Activated T-cell treated with anti-CD3 and anti-CD28 coated beads for 1 hour (primary cell): ENCODE results near the gene BEST4.
"Not testable (repeated sequence)": the region's sequence is repeated elsewhere in the genome, so short reads cannot be mapped to it uniquely, and the experiment has no call there.

Experiments used
- DNase-seq: peaks from one replicate; pipeline ENCODE4 v3.0.0-alpha.2; 2020; ENCODE audit warnings: low read depth

BEST4 gene

DNA sequence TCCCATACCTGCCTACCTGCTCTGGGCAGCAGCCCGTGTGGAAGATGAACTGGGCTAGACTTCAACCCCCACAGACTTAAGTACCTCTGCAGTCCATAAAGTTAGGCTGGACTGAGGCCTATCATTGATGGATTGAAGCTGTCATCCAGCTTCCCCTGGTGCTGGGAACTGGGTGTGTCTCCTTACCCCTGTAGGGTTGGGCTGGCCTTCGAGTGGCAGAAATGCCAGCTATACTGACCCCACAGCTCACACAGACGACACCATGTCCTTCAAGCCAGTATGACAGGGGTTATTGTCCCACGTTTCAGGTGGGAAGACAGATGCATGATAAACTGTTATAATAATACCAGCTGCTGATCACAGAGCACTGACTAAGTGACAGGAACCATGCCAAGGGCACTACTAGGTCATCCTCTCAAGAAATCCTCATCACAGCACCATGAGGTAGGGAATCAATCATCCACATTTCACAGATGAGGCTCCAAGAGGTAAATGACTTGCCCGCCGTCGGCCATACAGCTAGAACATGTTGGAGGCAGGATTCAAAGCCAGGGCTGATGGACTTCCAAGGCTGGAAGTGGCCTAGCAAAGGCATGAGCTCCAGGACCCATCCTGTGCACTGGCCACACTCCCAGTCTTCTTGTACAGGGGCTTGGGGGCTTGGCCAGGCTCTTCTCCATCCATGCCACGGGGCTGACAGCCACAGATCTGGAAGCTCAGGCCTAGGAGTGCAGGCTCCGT is at the start of gene BEST4:
Gene BEST4, minus strand, starts transcription at position 51 of the 741 bp plus-strand sequence. CDS start 465 bp downstream, outside the sequence.
- DNase-seq, result no peak

DNA sequence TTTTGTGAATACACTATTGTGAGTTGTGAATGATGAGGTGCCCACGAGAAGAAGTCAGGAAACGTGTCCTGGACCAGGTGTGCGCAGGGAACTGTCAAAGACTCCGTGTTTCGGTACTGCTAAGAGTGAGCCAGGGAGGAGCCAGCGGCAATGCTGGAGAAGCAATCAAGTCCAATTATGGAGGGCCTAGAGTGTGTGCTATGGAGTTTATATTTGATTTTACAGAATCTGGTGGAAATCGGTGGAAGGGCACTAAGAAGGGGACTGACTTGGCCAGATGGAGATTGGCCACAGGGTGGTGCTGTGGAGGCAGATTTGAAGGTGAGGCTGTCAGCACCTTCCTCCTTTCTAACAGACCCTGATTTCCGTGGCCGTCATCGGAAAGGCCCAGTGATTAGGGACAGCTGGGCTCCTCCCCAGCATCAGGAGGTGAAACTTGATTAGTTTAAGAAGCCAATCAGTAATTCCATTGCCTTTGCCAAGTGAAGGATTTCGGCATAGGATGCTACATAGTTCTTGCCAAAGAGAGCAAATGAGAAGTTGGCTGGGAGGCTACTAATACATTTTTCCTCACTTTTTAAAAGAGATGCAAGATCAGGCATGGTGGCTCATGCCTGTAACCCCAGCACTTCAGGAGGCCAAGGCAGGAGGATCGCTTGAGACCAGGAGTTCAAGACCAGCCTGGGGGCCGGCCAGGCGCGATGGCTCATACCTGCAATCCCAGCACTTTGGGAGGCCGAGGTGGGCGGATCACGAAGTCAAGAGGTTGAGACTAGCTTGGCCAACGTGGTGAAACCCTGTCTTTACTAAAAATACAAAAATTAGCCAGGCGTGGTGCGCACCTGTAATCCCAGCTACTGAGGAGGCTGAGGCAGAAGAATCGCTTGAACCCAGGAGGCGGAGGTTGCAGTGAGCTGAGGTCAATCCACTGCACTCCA is 48.0 kb upstream of the BEST4 start:
- peak; percentile 86 for DNase-seq

GRCh38 chr1:44834328-44834727 is 46.4 kb upstream of the BEST4 start:
- DNase-seq, result no peak

DNA sequence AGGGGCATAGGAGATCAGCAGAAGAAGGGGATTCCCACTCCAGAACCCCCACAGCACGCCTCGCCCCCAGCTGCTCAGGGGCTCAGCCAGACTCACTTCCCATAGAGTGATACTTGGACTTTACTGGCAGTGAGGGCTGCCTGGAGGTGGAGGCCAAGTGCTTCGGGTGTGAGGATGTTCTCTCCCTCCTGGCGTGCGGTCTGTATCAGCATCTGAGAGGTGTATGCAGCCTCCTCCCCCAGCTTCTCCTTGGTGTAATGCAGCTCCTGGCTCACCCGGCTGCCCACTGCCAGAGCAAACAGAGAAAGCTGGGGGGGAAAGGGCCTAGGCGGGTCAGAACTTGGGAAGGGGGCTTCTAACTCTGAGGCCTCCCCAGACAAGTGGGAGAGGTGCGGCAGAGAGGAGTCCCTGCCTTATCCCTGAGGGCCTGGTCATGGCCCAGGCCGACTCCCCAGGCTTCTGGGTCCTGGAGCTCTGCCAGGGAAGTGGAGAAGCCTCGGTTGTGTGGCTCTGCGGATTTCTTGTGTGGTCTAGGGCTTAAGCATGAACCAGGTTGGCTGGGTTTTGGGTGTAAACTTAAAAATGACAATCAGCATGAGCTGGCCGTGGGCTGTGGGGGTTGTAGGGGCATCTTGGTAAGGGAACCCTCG is 44.2 kb upstream of the BEST4 start:
- no peak for DNase-seq

DNA sequence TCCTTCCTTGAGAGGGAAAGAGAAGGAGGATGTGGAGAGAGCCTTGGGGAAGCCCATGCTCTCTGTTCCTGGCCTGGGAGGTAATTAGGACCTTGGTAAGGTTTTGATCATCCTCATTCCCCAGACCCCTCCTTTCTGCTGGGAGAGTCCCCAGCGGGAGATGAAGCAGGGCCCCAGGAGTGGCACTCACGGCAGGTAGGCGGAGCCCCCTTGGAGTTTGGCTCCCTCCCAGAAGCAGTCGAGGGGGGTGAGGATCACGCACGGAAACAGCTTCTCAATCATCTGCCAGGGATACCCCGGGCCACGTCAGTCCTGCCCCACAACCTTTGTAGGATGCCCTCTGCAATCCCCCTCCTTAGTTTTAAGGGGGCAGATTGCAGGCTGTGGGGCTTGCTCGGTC is 43.5 kb upstream of the BEST4 start:
- DNase-seq, result no peak

DNA sequence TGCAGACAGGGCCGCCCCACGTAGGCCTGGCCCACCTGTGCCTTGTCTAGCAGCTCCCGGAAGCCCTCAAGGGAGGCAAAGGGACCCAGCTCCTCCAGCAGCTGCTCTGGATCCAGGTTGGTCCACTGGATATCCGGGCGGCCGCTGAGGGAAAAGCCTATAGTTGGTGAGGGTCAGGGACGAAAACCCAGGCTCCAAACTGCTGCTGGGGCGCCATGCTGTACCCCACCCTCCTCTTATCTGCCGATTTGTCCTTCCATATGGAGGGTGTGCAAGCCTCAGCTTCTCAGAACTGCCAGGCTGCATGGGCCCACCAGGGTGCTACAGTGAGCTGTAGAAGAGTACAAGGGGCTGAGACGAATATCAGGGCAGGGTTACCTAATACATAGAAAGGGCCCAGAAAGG is 42.9 kb upstream of the BEST4 start:
- no peak for DNase-seq

- DNase-seq, result no peak
These were observed 41.8 kb upstream of the BEST4 start for GRCh38 chr1:44829506-44830384.

DNA sequence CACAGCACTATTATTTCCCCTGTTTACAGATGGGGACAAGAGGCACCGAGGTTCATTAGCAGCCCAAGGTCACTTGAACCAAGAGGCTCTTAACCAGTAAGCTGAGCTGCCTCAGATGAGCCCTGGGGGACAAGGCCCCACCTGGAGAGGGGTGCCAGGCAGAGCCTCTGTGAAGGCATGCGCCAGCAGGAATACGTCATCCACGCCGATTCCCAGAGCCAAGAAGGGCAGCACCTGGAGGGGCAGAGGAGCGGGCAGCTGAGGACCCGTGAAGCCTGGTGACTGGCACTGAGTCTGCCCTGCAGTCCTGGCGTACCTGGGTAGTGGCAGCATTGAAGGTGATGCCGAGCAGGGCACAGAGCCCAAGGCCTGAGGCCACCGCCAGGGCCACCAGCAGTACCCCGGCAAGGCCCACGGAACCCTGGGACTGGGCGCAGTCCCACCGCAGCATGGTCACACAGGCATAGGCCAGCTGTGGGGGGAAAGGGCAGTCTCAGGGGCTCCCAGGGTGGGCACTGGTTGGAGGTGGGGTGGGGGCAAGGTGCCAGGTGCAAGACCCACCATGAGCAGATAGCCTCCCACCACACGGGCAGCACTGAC is 41.0 kb upstream of the BEST4 start:
- DNase-seq, result no peak

DNA sequence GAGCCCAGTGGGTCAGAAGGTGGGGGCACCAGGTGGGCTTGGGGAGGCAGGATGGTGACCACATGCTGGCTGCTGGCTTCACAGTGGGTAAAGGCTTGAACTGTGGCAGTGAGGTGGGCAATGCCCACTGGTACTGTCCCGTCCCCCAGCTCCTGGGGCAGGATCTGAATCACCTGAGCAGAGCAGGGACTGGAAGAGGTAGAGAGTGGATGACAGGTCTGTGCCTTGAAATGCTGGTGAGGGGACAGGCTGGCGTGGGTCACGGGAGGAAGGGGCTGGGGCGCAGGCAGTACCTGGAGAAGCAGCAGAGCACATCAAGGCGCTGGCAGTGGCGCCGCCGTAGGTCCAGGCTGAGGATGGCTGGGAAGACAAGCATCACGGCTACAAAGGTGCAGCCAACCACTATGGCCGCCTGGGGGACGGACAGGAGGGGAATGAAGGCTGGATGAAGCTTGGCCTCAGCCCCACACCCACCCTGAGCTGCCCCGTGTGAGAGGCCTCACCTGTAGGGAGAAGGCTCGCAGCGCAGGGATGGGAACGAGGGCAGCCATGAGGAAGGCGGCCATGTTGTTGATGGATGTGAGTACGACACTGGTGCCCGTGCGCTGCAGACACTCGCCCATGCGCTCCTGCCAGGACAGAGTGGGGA is 40.2 kb upstream of the BEST4 start:
- DNase-seq, result no peak

DNA sequence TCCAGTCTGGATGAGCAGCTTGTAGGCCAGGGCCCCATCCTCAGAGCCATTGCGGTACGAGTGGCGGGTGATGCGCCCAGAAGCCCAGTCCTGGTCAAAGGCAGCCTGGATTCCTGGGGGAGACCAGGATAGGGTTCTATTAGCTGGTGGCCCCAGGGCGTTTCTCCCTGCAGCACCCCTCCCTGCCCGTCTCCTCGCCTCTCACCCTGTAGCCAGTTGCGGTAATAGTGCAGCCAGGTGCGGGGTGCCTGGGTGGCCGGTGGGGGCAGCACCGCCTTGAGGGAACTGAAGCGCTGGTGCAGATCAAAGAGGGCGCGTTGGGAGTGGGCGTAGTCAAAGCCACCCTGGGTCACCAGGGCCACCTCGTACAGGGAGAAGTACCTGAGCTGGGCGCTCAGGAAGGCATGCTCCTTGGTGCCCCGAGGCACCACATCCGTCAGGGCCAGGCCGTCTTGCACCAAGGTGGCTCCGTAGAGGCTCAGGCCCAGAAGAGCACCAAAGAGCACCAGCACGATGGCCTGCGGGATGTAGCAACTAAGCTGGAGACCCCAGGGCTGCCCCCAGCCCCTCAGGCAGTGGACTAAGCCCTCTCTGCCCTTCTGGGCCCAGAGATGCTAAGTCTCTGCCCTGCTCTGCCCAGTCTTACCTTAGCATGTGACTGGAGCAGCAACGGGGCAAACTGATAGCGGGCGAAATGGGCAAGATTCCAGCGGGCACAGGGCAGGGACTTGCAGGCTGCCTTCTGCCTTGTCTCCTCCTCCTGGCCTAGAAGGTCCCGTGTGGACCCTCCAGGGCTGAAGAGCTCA is 39.4 kb upstream of the BEST4 start:
- DNase-seq, result no peak

GRCh38 chr1:44826375-44827196 is 38.6 kb upstream of the BEST4 start:
- DNase-seq, result no peak

- not testable (repeated sequence) for DNase-seq
These were observed 36.4 kb upstream of the BEST4 start for GRCh38 chr1:44824392-44824791.

DNA sequence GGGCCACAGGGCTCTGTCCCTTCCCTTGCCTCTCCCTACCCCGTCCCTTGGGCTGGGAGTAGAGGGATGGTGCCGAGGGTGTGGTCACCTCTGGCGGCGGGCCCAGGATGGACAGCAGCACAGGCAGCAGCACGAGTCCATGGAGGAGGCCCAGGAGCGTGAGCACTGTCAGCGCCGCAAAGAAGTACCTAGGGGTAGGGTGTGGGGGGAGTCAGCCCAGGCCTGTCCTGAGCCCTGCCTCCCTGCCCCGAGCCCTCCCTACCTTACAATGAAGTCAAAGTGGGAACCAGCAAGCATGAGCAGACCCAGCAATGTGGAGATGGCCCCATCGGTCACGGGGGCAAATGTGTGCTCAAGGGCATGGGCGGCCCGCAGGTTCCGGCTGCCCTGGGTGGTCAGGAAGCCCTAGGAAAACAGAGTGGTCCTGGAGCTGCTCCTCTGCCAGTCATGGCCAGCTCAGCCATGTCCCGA is 35.0 kb upstream of the BEST4 start:
- no peak for DNase-seq

DNA sequence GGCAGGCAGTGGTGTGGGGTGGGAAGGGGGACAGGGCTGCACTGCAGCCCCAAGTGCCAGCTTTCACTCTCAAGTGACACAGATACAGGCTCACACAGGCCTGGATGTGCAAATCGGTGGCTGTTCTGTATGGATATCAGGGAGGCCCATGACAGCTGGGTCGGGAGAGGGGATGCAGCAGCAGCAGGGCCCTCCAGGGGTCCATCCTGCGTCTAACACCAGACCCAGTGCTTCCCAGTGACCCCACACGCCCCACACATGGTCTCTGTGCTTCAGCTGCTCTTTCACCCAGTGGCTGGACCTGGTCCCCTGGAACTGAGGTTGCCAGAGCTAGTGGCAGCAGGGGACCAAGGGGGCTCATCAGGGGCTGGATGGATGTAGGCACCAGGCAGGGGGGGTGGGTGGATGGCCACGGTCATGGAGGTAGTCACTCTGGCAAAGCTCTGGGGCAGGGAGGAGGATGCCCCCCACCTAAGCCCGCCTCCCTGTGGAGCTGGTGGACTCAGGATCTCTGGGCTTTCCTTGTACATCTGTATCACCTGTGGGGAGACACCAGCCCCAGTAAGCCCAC is 34.2 kb upstream of the BEST4 start:
- DNase-seq, result no peak

DNA sequence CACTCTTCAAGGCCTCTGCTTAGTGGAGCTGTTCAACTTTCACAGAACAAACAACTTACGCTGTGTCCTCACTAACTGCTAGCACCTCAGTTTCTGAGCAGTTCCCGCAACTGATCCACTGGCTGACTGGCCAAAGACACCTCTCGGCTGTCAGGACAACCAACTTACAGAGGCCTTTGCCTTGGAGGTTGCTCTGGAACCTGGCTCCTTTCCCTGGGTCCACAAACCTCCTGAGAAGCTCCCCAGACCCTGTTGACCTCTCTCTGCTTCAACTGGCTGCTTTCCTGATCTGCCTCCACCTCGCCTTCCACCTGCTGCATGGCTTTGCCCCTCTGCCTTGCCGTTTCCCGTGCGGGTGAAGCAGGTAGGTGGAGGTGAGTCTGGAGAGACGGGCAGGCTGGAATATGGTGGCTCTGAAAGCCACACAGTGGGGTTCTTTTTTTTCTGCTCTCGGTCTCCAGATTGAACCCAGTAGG is 33.3 kb upstream of the BEST4 start:
- DNase-seq, result no peak

GRCh38 chr1:44820328-44821239 is 32.6 kb upstream of the BEST4 start:
- no peak for DNase-seq
